Stromal cell of bone marrow (primary cell): ENCODE results near the gene DECR2.
"Not testable (repeated sequence)": the region's sequence is repeated elsewhere in the genome, so short reads cannot be mapped to it uniquely, and the experiment has no call there.

Experiments
- DNase-seq: peaks from one replicate; pipeline ENCODE4 v3.0.0-alpha.2; 2012; ENCODE audit warnings: low read depth

The DECR2 gene

DNA sequence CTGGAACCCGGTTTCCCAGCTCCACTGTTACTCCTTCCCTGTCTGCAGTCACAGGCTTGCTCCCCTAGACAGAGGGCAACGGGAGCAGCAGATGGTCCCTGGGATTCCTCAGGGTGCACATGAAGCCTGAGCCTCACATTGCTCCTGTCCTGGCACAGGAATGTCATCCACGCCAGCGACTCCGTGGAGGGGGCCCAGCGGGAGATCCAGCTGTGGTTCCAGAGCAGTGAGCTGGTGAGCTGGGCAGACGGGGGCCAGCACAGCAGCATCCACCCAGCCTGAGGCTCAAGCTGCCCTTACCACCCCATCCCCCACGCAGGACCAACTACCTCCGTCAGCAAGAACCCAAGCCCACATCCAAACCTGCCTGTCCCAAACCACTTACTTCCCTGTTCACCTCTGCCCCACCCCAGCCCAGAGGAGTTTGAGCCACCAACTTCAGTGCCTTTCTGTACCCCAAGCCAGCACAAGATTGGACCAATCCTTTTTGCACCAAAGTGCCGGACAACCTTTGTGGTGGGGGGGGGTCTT is 1.6 kb upstream of the DECR2 start:
- no peak for DNase-seq

DNA sequence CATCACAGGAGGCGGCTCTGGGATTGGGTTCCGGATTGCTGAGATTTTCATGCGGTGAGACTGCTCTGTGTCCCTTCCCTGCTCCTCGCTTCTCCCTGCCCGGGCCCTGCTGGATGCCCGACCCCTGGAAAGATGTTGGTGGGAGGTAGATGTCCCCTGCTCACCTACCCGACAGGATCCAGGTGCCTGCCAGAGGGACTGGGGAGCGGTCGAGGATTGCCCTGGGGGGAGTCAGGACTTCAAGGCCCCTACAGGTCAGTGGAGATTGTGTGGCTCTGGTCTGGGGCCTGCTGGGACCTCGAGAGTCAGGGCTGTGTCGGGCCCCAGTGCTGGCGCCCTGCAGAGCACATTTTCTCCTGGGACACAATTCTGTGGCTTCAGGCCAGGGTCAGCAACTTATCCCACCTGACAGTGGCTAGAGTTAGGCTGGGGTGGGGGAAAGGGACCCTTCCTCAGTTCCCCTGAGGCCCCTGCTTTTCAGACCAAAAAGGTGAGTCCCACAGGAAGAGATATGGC is 3.3 kb downstream of the DECR2 start:
- no peak for DNase-seq

DNA sequence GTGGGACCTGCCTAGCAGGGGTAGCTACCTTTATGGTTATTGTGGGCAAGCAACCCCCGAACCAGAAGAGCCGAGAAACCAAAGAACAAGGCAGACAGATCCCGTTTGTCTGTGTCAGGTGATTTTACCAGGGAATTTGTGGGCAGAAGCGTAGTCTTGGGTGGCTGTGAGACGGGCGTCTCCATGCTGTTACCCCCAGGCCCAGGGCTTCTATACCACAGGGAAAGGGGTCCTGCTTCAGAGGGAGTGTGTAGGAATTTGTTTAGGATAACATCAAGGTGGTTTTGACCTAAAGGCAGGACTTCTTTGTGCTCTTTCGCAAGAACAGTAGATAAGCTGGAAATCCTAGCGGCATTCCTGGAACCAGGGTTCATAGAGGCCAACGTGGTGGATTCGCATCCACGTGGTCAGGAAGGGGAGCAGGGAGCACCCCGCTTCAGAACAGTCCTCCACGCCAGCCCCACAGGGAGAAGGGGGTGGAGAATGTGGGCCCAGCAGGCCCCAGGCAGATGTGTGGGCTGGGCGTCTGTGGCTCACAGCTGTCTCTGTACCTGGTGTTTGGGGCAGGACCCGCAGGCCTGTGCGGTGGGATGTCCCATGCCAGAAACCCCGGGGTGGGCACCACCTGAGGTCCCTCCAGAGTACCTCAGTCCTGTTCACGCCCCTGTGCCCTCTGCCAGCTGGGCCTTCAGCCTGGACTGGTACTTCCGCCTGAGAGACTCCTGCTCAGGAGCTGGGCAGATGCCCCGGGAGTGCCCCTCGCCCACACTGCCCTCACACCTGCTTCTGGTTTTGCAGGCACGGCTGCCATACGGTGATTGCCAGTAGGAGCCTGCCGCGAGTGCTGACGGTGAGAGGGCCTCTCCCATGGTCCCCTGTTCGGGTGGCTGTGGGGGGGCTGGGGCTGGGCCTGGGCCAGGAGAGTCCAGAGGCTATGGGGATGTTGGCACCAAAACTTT is 4.1 kb downstream of the DECR2 start:
- no peak for DNase-seq

DNA sequence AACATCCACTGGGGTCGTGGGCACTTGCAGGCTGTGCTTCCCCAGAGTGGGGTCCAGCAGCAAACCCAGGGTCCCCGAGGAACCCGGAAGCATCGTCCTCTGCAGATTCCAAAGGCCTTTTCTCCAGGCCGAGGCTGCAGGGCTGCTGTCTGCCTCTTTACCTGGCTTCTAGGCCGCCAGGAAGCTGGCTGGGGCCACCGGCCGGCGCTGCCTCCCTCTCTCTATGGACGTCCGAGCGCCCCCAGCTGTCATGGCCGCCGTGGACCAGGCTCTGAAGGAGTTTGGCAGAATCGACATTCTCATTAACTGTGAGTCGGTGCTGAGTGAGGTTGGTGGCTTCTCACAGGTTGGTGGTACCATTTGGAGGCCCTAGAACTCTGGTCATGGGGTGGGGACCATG is 5.6 kb downstream of the DECR2 start:
- no peak for DNase-seq

DNA sequence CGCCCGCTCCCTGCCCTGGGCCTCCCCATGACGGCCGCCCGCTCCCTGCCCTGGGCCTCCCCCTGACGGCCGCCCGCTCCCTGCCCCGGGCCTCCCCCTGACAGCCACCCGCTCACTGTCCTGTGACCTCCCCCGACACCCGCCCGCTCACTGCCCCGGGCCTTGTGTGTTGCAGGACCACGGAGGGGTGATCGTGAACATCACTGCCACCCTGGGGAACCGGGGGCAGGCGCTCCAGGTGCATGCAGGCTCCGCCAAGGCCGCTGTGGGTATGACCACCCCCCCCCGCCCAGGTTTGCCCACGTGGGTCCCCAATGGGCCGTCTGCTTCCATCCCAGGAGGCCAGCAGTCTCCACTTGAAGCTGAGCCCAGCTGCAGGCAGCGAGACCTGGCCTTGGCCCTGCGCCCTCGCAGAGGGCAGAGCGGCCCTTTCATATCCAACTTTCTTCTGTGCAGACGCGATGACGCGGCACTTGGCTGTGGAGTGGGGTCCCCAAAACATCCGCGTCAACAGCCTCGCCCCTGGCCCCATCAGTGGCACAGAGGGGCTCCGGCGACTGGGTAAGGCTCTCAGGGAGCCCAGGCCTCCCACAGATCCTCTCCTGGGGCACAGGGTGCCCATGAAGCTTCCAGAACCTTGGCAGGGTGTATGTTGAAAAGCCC is 9.0 kb downstream of the DECR2 start:
- no peak for DNase-seq

DNA sequence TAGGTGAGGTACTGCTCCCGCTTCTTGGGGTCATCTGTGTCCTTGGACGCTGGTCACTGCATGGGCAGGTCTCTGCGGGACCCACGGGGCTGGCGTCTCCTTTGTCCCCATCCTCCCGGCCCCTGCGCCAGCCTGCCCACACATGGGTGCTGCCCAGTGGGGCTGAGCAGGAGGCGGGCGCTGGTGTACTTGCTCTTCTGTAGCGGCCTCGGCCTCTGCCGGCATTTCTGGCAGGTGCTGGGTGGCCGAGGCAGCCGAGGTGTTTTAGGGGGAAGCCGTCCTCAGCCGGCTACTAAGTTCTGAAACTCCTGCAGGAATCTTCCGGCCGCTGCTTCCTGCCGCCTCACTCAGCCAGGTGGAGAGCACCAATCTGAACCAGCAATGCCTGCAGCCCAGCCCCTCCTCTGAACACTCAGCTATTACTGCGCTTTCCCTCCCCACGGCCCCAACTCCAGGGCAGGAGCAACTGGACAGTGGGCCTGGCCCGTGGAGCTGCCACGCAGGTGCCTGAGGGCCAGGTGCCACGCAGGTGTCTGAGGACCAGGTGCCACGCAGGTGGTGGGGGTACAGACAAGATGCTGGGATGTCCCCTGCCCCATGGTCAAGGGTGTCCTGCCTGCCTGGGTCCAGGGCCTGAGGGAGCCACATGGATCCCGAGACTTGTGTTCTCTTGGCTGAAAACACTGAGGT is 10.0 kb downstream of the DECR2 start:
- DNase-seq, result no peak

DNA sequence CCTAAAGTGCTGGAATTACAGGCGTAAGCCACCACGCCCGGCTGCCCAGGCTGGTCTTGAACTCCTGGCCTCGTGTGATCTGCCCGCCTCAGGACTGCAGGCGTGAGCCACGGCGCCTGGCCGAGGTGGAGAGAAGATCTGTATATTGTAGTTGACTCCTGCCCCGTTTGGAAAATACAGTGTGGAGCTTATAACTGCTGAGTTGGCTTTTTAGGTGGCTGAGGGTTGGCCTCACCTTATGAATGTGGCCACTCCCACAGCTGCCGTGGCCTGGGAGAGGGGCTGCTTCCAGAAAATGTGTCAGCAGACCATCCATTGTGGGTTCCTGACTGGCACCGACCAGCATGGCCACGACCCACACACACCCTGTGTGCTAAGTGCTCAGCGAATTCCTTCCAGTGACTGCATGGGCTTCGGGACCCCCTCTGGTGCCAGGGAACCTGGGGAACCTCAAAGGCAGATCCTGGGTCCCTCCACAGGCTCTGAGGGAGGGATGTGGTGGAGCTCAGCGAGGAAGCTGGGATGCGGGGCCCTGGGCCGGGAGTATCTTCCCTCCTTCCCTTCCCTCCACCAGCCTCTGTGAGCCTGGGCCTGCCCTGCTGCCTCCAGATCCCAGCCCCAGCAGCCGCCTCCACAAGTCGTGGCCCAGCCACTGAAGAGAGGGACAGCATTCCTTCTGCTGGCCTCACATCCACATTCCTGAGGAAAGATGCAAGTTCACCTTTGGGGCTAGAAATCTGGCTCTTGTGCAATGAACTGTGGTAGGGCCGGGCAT is 12.9 kb downstream of the DECR2 start:
- no peak for DNase-seq

DNA sequence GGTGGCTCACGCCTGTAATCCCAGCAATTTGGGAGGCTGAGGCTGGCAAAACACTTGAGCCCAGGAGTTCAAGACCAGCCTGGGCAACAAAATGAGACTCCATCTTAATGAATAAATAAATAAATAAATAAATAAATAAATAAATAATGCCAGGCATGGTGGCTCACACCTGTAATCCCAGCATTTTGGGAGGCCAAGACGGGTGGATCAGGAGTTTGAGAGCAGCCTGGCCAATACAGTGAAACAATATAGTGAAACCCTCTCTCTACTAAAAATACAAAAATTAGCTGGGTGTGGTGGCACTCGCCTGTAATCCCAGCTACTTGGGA is 13.4 kb downstream of the DECR2 start:
- DNase-seq, result not testable (repeated sequence)

DNA sequence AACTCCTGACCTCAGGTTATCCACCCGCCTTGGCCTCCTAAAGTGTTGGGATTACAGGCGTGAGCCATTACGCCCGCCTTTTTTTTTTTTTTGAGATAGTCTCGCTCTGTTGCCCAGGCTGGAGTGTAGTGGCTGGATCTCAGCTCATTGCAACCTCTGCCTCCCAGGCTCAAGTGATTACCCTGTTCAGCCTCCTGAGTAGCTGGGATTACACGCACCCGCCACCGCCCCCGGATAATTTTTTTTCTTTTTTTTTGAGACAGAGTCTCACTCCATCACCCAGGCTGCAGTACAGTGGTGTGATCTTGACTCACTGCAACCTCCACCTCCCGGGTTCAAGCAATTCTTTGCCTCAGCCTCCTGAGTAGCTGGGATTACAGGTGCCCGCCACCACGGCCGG is 20.5 kb downstream of the DECR2 start:
- not testable (repeated sequence) for DNase-seq

DNA sequence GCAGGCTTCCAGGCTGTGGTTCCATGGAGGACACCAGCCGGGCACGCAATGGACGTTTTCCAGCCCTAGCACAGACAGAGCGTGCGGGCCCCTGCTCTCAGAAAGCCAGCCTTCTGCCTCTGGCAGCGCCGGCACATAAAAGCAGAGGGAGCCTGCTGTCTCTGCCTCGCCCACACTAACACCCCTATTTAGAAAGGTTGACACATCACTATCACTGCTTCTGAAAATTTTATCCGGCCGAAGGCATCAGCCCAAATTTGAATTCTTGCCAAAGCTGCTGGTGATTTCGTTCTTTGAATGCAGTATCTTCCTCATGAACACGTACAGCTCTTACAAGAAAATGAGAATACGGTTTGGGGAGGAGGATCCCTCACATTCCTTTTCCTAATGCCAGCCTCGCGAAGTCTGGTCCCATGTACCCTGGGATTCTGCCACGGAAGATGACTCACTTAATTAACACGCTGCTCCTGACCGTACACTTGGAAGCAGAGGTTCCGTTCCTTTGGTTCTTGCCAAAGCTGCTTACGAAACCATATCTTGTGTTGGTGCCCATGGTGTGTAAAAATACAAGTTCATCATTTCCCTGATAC is 22.4 kb downstream of the DECR2 start:
- DNase-seq, result peak; percentile 97

DNA sequence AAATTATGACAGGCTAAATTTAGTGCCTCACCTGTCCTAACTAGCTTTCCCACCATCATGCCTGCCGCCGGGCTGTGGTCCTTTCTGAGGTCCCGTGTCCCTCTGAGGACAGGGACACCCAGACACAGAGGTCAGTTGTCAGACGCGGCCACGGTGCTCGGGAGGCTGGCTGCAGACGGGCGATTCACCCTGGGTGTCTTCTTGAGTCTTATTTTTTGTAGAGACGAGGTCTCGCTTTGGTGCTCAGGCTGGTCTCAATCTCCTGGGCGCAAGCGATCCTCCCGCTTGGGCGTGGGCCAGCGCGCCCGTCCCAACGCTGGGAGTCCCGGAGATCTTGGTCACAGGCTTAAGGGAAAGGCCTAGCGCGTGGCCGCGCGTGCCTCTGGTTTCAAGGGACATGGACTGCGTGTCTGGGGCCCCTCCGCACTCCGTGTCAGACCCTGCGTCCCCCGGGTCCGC is 23.0 kb downstream of the DECR2 start:
- peak; percentile 16 for DNase-seq

DNA sequence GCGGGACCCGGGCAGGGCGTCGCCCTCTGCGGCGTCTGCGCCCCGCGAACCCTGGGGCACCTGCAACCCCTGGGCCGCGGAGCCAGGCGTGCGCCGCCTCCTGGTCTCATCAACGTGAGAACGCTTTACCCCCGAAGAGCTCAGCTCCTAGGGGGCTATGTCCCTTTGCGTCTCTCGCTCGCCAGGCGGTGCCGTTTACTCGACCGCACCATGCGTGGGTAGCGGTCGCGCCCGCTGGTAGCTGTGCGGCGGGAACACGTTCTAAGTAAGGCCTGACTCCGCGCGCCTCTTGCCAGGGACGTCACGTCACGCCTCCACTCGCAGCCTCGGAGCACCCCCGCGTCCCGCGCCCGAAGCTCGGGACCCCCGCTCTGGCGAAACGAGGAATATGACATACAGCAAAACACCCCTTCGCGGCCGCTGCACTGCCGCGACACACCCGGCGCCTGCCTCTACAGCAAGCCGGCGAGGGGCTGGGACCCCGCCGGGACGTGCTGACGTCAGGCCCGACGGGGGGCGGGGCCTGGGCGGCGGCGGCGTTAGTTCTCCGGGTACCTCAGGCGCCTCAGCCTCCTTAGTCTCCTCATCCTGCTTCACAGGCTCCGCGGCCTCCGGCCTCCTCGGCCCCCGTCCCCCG is 23.5 kb downstream of the DECR2 start, which contains the start of gene RAB11FIP3:
RAB11FIP3 (plus strand) TSS at position 568 of the 637 bp plus-strand sequence. CDS start 358 bp downstream, outside the sequence.
- DNase-seq, result peak; percentile 46

DNA sequence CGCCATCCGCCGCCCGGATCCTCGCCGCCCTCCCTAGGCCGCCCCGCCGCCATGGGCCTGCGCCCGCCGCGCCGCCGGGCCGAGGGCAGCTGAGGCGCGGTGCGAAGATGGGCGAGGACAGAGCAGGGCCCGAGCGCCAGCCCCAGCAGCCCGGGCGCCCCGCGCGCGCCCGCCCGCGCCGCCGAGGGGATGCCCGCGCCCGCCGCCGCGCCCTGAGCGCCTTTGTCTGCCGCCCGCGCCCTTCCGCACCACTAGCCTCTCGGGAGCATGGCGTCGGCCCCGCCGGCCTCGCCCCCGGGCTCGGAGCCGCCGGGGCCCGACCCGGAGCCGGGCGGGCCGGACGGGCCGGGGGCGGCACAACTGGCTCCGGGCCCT is 24.0 kb downstream of the DECR2 start:
- no peak for DNase-seq

DNA sequence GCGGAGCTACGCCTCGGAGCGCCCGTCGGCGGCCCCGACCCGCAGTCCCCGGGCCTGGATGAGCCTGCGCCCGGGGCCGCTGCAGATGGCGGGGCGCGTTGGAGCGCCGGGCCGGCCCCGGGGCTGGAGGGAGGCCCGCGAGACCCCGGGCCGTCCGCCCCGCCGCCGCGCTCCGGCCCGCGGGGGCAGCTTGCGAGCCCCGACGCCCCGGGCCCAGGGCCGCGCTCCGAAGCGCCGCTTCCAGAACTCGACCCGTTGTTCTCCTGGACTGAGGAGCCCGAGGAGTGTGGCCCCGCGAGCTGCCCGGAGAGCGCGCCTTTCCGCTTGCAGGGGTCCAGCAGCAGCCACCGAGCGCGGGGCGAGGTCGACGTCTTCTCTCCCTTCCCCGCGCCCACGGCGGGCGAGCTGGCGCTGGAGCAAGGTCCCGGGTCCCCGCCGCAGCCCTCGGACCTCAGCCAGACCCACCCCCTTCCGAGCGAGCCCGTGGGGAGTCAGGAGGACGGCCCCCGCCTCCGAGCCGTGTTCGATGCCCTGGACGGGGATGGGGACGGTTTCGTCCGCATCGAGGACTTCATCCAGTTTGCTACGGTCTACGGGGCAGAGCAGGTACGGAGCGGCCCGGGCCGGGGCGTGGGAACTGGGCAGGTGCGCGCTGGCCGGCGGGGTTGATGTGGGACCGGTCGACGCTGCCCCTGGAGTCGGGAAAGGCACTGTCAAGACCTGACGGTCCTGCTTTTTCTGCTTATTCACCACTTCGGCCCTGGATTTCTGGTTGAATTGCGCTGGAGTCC is 24.6 kb downstream of the DECR2 start:
- no peak for DNase-seq

DNA sequence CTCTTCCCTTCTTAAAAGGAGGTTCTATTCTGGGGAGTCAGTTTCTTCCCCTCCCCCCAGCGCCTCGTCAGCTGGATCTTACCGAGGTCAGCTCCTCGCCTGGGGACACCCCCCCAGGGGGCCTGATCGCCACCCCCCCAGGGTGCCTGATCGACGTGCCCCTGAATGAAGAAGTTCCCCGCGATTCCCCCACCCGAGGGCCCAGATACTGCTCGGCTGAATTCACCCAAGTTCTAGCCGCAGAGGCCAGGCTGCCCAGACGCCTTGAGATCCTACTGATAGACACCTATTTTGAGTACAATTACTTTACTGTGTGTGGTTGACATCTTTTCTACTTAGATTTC is 25.2 kb downstream of the DECR2 start:
- no peak for DNase-seq

DNA sequence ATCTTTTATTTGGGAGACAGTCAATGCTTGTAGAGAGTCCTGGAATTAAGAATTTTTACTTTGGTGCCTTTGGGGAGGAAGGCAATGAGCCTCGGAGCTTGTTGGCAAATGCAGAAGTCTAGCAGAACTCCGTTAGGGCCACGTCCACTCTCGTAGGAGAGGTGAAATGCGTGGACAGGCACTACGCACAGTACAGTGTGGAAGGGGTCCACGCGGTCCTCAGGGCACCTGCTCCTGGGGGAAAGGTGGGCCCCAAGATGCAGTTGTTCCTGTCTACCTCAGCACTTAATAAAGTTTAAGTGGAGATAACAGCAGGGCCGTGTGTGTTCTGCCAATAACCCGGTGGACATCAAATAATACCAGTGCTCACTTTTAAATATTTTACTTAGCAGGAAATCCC is 25.6 kb downstream of the DECR2 start:
- DNase-seq, result no peak

DNA sequence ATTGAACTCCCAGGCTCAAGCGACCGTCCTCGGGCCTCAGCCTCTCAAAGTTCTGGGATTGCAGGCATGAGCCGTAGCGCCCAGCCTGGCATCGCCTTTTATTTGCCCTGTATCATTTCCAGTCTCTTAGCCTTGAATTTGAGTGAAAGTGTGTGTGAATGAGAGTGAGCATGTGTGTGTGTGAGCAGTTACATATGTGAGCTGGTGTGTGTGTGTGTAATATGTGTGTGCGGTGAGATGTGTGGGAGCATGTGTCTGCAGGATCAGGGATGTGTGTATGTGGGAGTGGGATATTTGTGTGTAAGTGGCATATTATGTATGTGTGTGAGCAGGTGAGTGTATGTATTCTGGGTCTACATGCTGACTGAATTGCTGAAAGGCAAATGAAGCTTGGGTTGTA is 29.2 kb downstream of the DECR2 start:
- no peak for DNase-seq

DNA sequence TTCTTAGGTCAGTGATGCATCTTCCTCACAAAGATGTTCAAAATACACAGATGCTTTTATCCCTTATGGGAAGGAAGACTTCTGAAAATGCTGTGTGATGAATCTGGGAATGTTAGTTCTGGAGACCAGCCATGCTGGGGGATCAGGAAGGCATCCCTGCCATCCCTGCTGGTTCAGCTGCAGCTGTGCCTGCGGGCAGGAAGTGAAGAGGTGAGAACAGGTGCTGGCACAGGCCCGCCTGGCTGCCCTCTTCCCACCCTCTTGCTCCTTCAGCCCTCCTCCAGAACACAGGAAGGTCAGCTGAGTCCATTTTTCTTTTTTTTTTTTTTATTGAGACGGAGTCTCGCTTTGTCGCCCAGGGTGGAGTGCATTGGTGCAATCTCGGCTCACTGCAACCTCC is 38.9 kb downstream of the DECR2 start:
- DNase-seq, result no peak

DNA sequence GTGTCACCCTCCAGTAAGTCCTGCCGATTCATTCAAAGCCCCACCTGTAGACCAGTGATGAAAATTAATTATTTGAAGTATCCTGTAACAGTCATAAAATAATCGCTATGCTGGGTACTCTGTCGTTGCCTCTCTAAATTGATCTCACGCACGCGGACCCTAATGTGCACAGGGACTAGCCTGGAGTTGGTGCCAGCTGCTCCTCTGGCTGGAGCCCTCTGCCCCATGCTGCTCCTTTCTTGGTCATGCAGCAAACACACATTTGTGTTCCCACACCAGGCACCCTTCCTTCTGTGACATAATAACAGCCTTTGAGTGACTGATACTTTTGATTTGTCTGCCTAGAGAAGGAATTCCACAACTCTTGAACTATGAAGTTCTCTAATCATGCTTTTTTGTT is 39.8 kb downstream of the DECR2 start:
- no peak for DNase-seq

DNA sequence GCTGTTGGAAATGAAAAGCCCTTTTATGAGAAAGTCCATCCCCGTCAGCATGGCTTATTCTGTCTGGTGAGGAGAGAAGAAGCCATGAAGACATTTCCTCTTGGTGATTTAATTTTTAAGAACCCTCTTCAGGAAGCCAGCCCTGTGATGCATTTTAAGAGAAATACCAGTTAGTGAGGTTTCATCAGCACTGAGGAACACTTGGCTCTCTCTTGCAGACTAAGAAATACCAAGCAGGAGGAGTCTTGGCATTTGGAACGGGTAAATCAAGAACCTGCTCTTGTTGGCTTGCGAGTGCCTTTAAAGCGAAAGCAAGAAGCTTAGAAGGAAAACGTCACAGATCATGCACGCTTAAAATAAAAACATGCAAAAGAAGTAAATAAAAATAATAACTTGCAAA is 41.3 kb downstream of the DECR2 start:
- DNase-seq, result peak; percentile 27
